AG09309 (cell line): ENCODE results near the gene EPHA1.
"Not testable (repeated sequence)": the region's sequence is repeated elsewhere in the genome, so short reads cannot be mapped to it uniquely, and the experiment has no call there.

Source experiments
- DNase-seq: peaks from one replicate; pipeline ENCODE4 v3.0.0-alpha.2; 2010; ENCODE audit warnings: low read depth
- H3K4me3 ChIP-seq: 2 replicates; pipeline ENCODE4 v1.5.1; 2011; ENCODE audit warnings: mild to moderate bottlenecking, low read depth, low read length, moderate library complexity; ENCODE audit not compliant: control insufficient read depth
- CTCF ChIP-seq: IDR thresholded peaks from 2 replicates; pipeline ENCODE4 v1.5.1; 2011; ENCODE audit warnings: mild to moderate bottlenecking, low read depth, low read length, inconsistent platforms; ENCODE audit not compliant: insufficient read depth, control insufficient read depth; ENCODE audit errors: missing control alignments

EPHA1 gene

GRCh38 chr7:143405173-143406001 is 3.3 kb downstream of the EPHA1 start:
- no peak overlapping the region for H3K4me3 ChIP-seq
- DNase-seq: no peak
- no peak for TF ChIP-seq CTCF

- not testable (repeated sequence) for H3K4me3 ChIP-seq
These were observed 6.4 kb downstream of the EPHA1 start for GRCh38 chr7:143402233-143402632.

GRCh38 chr7:143401265-143401664 is 7.4 kb downstream of the EPHA1 start:
- no peak for TF ChIP-seq CTCF
- no peak for DNase-seq
- no peak overlapping the region for H3K4me3 ChIP-seq

More at GRCh38 chr7:143402233-143402632, 6.4 kb downstream of the EPHA1 start:
- not testable (repeated sequence) for DNase-seq

- no peak for TF ChIP-seq CTCF
- no peak for DNase-seq
- H3K4me3 ChIP-seq: no peak overlapping the region
These were observed 9.0 kb downstream of the EPHA1 start for GRCh38 chr7:143399642-143400041.

GRCh38 chr7:143399151-143399550 is 9.5 kb downstream of the EPHA1 start:
- no peak for TF ChIP-seq CTCF
- no peak overlapping the region for H3K4me3 ChIP-seq
- DNase-seq: no peak

- H3K4me3 ChIP-seq: no peak overlapping the region
- TF ChIP-seq CTCF: no peak
- DNase-seq: no peak
These were observed 10.0 kb downstream of the EPHA1 start for GRCh38 chr7:143398616-143399015.

GRCh38 chr7:143397710-143398530 is 10.7 kb downstream of the EPHA1 start:
- no peak for DNase-seq
- no peak overlapping the region for H3K4me3 ChIP-seq
- TF ChIP-seq CTCF: no peak
